GM19351 (cell line): ENCODE results near the gene CENPA.

Source experiments
- ATAC-seq: cut with Tn5 transposase; IDR thresholded peaks from one replicate; pipeline ENCODE4 v1.9.1; 2021; ENCODE audit warnings: mild to moderate bottlenecking, moderate library complexity; ENCODE audit not compliant: unreplicated experiment

Gene CENPA

DNA sequence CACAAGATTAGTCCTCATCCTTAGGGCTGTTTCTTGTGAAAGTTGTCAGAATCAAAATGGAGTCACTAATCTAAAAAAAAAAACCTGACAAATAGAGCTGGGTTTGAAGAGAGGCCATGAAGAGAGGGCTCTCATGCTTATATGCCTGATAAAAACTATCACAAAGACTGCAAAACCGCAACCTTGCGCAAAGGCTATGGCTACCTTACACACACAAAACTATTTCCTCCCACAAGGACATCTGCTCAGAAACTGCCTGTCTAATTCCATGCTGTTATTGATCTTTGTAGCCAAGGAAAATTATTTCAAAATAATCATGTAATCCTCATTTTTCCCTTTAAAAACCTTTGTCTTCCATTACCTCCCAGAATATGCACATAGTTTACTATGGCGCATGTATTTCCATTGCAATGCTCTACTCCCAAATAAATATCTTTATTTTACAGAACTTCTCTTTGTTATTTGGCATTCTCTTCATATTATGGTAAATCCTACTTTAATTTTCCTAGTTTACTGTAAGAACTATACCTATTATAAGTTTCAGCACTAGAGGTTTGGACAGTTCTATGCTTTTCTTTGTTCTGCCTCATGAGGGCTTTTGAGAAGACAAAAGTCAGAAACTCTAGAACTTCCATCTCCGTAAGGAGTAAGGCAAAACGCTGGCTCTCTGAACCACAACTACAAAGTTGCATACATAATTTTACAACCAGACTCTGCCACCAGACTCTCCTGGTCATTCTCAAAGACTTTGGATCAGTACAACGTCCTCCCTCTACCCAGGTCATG, 52.5 kb downstream of the CENPA start:
- no peak for ATAC-seq

- no peak for ATAC-seq
Measured at GRCh38 chr2:26840937-26841610, 55.2 kb downstream of the CENPA start.

DNA sequence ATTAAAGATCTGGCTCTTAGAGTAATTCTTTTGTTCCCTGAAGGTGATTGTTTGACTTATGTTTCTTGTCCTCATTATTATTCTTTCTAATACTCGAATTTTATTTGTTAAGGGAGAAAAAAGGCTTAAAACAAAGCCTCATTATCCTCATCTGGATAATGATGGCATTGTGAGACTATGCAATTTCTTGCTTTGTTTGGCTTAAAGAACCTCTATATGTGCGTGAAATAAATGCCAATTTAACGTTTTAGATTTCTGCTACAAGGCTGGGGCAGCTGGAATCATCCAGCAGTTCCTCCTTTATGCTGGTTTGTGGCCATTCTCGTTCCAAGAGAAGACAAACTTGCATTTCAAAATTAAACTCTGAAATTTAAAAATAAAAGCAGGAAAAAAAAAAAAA, 57.2 kb downstream of the CENPA start:
- no peak for ATAC-seq
